ENCODE results near the gene ZNF827. TPM values are rescaled to one million over a fixed set of nuclear protein-coding genes. Genes with fewer than 3 reads are reported as not detected.

Gene ZNF827
- total RNA-seq, 1 donor from 2014 or later = 9.4 TPM

DNA sequence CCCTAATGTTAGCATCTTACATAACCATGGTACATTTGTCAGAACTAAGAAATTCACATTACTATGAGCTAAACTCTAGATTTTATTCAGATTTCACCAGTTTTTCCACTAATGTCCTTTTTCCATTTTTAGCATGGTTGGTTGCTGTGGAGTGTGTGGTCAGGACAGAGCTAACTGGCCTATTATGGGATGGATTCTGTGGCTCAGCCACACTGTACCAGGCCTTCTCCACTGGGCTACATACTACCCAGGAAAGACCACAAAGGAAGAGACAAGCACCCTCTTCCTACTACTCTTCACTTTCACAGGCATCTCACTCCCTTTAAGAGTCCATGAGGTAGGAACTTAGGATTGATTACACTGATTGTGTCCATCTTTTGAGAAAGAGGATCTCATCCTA, 67.4 kb downstream of the ZNF827 start:
- H3K9ac ChIP-seq (ENCODE audit: low read depth in 1 of 3, low read length in 3 of 3) = no peak overlapping the region
- no peaks in the 10 kb centered on the region for H3K36me3 ChIP-seq (ENCODE audit: control insufficient read depth in 3 of 3, insufficient read depth in 3 of 3, low read length in 3 of 3)
- peaks cover 6 to 11% (median 8%) of the 10 kb centered on the region in 3 donors for H3K4me1 ChIP-seq (ENCODE audit: control insufficient read depth in 3 of 3, insufficient read depth in 3 of 3, low read length in 3 of 3)
- H3K4me3 ChIP-seq (ENCODE audit: low read length in 3 of 3) = no peak overlapping the region
- no peaks in the 10 kb centered on the region for H3K9me3 ChIP-seq (ENCODE audit: control insufficient read depth in 3 of 3, low read length in 3 of 3)
- H3K27me3 ChIP-seq (ENCODE audit: control insufficient read depth in 3 of 3, insufficient read depth in 3 of 3, low read length in 3 of 3) = no peaks in the 10 kb centered on the region
- no peak overlapping the region for H3K27ac ChIP-seq (ENCODE audit: low read depth, low read length)

DNA sequence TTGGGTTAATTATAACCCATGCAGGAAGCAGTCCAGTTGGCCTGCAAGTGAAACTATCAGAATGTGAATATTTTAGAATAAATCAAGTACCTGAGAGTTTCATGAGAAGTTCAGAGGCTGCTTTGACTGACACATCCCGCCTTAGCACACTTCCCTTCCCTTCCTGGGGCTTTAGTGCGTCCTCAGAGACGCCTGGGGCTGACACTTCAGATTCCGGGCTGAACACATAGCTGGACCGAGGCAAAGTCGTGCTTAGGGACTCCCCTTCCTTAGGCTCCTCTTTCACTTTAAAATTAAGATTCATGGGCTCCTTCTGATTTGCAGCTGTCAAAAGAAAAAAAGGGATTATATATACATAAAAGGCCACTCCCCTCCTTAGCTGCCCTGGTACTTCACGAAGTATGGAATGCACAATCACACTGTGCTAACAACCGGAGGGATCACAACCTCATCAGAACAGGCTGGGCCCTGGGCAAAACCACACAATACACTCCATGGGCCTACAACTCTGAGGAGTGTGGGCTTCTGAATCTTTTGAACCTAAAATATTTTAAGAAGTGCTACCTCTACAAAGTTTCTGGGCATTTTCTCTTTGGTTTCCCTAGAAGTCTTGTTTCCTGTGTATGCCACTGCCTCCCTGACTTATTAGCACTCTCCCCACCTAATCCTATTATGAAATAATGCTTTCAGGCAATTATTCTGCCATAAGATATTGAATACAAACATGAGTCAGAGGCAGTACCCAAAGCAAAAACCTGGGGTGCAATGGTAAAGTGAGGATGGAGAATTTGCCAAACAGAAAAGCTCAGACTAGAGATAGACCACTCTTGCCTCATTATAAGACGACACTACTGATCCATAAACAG, 68.2 kb downstream of the ZNF827 start:
- peak overlapping the region; percentile 13 to 32 (median 23) for H3K4me3 ChIP-seq (ENCODE audit: low read length in 3 of 3)
- H3K27ac ChIP-seq (ENCODE audit: low read depth, low read length) = peak overlapping the region; percentile 43

DNA sequence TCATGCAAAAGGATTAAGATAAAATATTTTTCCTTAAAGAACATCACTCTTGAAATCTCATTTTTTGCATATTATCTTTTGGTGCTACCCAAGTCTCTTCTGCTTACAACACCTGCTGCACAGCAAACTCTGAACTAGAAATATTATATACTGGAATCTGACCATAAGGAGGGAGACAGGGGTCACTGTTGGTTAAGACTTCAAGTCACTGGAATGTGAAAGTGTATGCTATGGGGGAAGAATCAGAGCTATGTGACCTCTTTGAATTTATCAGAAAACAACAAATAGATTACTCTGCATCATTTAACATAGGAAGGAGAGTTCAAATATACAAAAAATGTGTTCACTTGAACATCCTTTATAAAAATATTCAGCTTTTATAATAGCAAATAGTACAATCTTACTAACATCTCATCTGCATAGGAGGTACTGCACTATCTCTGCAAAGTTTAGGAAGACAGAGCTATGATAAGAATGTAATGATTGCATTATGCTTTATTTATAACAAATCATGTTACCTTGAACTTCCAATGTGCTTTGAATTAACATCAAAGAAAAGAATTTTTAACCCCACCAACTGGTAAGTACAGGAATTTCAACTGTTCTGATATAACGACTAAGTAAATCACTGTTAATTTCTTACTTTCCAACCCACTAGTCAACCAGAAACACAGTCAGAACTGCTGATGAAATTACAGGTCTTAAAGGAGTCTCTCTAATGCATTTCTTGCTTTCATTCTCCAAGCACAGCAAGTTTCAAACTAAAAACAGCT, 69.8 kb downstream of the ZNF827 start:
- H3K9ac ChIP-seq (ENCODE audit: low read depth in 1 of 3, low read length in 3 of 3) = no peak overlapping the region

More for the DNA sequence above, 68.2 kb downstream of the ZNF827 start:
- H3K9me3 ChIP-seq (ENCODE audit: control insufficient read depth in 3 of 3, low read length in 3 of 3) = no peaks in the 10 kb centered on the region
- no peaks in the 10 kb centered on the region for H3K27me3 ChIP-seq (ENCODE audit: control insufficient read depth in 3 of 3, insufficient read depth in 3 of 3, low read length in 3 of 3)
- H3K4me1 ChIP-seq (ENCODE audit: control insufficient read depth in 3 of 3, insufficient read depth in 3 of 3, low read length in 3 of 3) = peaks cover 13 to 16% (median 16%) of the 10 kb centered on the region in 3 donors
- H3K36me3 ChIP-seq (ENCODE audit: control insufficient read depth in 3 of 3, insufficient read depth in 3 of 3, low read length in 3 of 3) = no peaks in the 10 kb centered on the region
- H3K9ac ChIP-seq (ENCODE audit: low read depth in 1 of 3, low read length in 3 of 3) = peak overlapping the region in 2 of 3 donors; percentile 27 to 58

DNA sequence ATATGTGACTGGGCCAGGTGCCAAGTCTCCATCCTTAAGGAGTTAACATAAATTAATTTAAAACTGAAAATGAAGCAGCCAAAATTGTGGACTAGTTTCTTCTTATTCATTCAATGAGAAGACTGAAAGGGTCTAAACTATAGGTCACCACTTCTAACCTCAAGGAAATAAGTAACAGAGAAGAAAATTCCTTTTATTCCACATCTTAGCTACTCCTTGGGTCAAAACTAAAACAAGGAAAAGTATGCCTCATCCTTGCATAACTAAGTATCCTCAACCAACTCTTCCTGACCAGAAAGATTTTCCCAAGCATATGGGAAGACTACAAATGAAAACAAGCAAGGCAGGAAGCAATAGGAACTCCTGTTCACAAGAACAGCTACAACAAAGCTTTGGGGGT, 71.2 kb downstream of the ZNF827 start:
- Histone ChIP-seq H3K9ac (ENCODE audit: low read depth in 1 of 3, low read length in 3 of 3) (no peak overlapping the region), H3K9me3 (ENCODE audit: control insufficient read depth in 3 of 3, low read length in 3 of 3) (no peaks in the 10 kb centered on the region), H3K27me3 (ENCODE audit: control insufficient read depth in 3 of 3, insufficient read depth in 3 of 3, low read length in 3 of 3) (no peaks in the 10 kb centered on the region), H3K27ac (ENCODE audit: low read depth, low read length) (no peak overlapping the region), H3K4me1 (ENCODE audit: control insufficient read depth in 3 of 3, insufficient read depth in 3 of 3, low read length in 3 of 3) (peaks cover 16 to 18% (median 18%) of the 10 kb centered on the region in 3 donors), H3K36me3 (ENCODE audit: control insufficient read depth in 3 of 3, insufficient read depth in 3 of 3, low read length in 3 of 3) (no peaks in the 10 kb centered on the region), H3K4me3 (ENCODE audit: low read length in 3 of 3) (no peak overlapping the region)

More for the DNA sequence above, 69.8 kb downstream of the ZNF827 start:
- Histone ChIP-seq H3K4me1 (ENCODE audit: control insufficient read depth in 3 of 3, insufficient read depth in 3 of 3, low read length in 3 of 3) (peaks cover 16 to 18% (median 18%) of the 10 kb centered on the region in 3 donors), H3K4me3 (ENCODE audit: low read length in 3 of 3) (no peak overlapping the region), H3K27me3 (ENCODE audit: control insufficient read depth in 3 of 3, insufficient read depth in 3 of 3, low read length in 3 of 3) (no peaks in the 10 kb centered on the region), H3K27ac (ENCODE audit: low read depth, low read length) (no peak overlapping the region), H3K36me3 (ENCODE audit: control insufficient read depth in 3 of 3, insufficient read depth in 3 of 3, low read length in 3 of 3) (no peaks in the 10 kb centered on the region), H3K9me3 (ENCODE audit: control insufficient read depth in 3 of 3, low read length in 3 of 3) (no peaks in the 10 kb centered on the region)

DNA sequence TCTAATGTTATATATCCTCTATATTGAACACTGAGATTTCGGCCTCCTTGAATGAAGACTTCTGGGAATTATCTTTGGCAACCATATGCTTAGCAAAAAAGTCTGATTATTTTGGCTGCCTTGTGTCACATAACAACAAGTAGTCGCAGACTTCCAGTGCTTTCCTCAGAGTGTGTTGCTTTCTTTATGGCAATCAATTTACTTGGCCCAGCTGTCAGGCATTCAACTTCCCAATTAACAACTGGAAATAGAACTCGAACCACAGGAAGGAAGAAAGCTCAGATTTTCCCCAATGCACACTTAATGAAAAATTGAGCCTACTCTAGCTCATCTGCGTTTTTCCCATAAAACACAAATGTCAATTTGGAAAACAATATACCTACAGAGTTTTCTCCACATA, 71.6 kb downstream of the ZNF827 start:
- Histone ChIP-seq H3K4me3 (ENCODE audit: low read length in 3 of 3) (no peak overlapping the region), H3K27me3 (ENCODE audit: control insufficient read depth in 3 of 3, insufficient read depth in 3 of 3, low read length in 3 of 3) (no peaks in the 10 kb centered on the region), H3K9me3 (ENCODE audit: control insufficient read depth in 3 of 3, low read length in 3 of 3) (no peaks in the 10 kb centered on the region), H3K4me1 (ENCODE audit: control insufficient read depth in 3 of 3, insufficient read depth in 3 of 3, low read length in 3 of 3) (peaks cover 16 to 18% (median 18%) of the 10 kb centered on the region in 3 donors), H3K27ac (ENCODE audit: low read depth, low read length) (no peak overlapping the region), H3K9ac (ENCODE audit: low read depth in 1 of 3, low read length in 3 of 3) (no peak overlapping the region), H3K36me3 (ENCODE audit: control insufficient read depth in 3 of 3, insufficient read depth in 3 of 3, low read length in 3 of 3) (no peaks in the 10 kb centered on the region)

DNA sequence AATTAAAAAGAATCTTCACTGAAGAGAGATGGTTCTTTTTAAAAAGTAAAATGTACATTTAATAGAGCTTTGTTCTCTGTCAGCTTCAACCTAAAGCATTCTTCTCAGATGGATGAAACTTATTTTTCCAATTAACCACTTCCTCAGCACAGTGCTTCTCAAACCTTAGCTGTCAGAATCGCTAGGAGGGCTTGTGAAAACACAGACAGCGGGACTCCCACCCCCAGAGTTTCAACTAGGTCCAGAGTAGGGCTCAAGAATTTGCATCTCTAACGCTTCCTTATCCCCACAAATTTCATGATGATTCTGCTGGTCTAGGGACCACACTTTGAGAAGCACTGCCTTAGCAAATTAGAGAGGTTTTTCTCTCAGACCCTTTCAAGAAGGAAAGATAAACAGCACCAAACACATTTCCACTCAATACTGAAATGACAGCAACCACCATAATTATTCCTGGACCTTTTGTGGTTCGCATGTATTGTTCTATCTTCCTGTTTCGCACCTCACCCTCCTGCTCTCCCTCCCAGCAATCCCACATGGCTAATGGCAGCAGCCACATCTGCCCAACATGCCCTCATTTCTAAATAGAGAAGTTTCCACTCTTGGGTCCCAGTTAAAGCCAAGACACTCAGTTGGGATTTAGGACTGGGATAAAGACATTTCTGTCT, 73.2 kb downstream of the ZNF827 start:
- H3K9ac ChIP-seq (ENCODE audit: low read depth in 1 of 3, low read length in 3 of 3) = no peak overlapping the region
- no peak overlapping the region for H3K27ac ChIP-seq (ENCODE audit: low read depth, low read length)
- peaks cover 16 to 18% (median 17%) of the 10 kb centered on the region in 3 donors for H3K4me1 ChIP-seq (ENCODE audit: control insufficient read depth in 3 of 3, insufficient read depth in 3 of 3, low read length in 3 of 3)
- H3K27me3 ChIP-seq (ENCODE audit: control insufficient read depth in 3 of 3, insufficient read depth in 3 of 3, low read length in 3 of 3) = no peaks in the 10 kb centered on the region
- H3K36me3 ChIP-seq (ENCODE audit: control insufficient read depth in 3 of 3, insufficient read depth in 3 of 3, low read length in 3 of 3) = no peaks in the 10 kb centered on the region
- no peaks in the 10 kb centered on the region for H3K9me3 ChIP-seq (ENCODE audit: control insufficient read depth in 3 of 3, low read length in 3 of 3)
- no peak overlapping the region for H3K4me3 ChIP-seq (ENCODE audit: low read length in 3 of 3)

DNA sequence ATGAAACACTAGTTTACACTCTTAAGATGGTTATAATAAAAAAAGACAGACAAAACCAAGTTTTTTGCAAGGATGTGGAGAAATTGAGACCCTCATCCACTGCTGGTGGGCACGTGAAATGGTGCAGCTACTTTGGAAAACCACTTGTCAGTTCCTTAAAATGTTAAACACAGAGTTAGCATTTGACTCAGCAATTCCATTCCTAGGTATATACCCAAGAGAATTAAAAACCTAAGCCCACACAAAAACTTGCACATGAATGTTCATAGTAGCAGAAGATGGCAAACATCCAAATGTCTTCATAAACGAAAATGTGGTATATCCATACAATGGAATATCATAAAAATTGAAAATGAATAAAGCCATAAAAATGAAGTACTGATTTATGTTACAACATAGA, 75.4 kb downstream of the ZNF827 start:
- Histone ChIP-seq H3K36me3 (ENCODE audit: control insufficient read depth in 3 of 3, insufficient read depth in 3 of 3, low read length in 3 of 3) (peaks cover 0 to 6% (median 0%) of the 10 kb centered on the region in 3 donors), H3K27ac (ENCODE audit: low read depth, low read length) (no peak overlapping the region), H3K9me3 (ENCODE audit: control insufficient read depth in 3 of 3, low read length in 3 of 3) (no peaks in the 10 kb centered on the region), H3K4me1 (ENCODE audit: control insufficient read depth in 3 of 3, insufficient read depth in 3 of 3, low read length in 3 of 3) (peaks cover 10 to 13% (median 10%) of the 10 kb centered on the region in 3 donors), H3K4me3 (ENCODE audit: low read length in 3 of 3) (no peak overlapping the region), H3K27me3 (ENCODE audit: control insufficient read depth in 3 of 3, insufficient read depth in 3 of 3, low read length in 3 of 3) (no peaks in the 10 kb centered on the region), H3K9ac (ENCODE audit: low read depth in 1 of 3, low read length in 3 of 3) (no peak overlapping the region)

DNA sequence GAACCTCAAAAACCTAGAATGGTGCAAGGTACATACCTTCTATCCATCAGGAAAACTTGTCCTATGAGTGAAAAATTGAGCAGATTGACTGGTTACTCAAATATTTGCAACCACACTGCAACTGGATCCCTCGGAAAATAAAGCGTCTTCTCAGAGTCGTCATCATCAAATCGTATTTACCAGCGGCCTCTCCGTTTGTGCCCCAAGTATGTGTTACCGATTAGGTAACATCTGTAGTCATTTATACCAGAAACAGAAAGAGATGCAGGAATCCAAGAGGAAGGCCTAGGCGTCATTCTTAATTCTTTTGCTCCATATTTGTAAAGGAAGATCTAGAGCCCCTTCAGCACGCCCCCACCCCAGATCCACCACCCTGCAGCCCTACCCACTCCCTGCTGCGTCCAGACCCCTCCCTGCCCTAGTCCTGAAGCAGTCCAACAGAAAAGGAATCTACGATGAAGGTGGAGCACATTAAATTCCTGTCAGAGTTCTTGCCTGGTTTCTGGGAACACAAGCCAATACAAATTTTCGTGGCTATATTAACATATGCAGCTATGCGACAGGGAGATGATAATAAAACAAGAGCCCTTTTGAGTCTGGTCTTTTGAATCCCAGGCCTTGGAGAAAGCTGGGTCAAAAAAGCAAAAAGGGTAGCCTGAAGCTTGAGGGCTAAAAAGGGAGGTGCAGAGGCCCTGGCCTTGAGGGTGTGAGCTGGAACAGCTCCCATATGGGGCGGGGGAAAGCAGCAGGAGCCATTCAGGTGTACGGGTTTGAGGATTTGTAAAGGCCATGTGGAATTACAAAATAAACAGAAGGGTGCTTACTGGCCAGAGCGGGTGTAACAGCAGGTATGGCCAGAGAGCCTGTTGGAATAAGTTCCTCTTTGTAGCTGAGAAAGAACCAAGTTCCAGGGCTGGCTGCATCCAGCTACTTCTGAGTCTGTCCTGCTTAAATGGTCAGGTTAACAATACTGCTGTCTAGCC, 77.0 kb downstream of the ZNF827 start:
- H3K36me3 ChIP-seq (ENCODE audit: control insufficient read depth in 3 of 3, insufficient read depth in 3 of 3, low read length in 3 of 3) = peaks cover 0 to 6% (median 0%) of the 10 kb centered on the region in 3 donors
- H3K4me3 ChIP-seq (ENCODE audit: low read length in 3 of 3) = no peak overlapping the region
- H3K27ac ChIP-seq (ENCODE audit: low read depth, low read length) = no peak overlapping the region
- no peaks in the 10 kb centered on the region for H3K27me3 ChIP-seq (ENCODE audit: control insufficient read depth in 3 of 3, insufficient read depth in 3 of 3, low read length in 3 of 3)
- H3K9ac ChIP-seq (ENCODE audit: low read depth in 1 of 3, low read length in 3 of 3) = no peak overlapping the region
- H3K9me3 ChIP-seq (ENCODE audit: control insufficient read depth in 3 of 3, low read length in 3 of 3) = no peaks in the 10 kb centered on the region
- H3K4me1 ChIP-seq (ENCODE audit: control insufficient read depth in 3 of 3, insufficient read depth in 3 of 3, low read length in 3 of 3) = peaks cover 8 to 13% (median 10%) of the 10 kb centered on the region in 3 donors

DNA sequence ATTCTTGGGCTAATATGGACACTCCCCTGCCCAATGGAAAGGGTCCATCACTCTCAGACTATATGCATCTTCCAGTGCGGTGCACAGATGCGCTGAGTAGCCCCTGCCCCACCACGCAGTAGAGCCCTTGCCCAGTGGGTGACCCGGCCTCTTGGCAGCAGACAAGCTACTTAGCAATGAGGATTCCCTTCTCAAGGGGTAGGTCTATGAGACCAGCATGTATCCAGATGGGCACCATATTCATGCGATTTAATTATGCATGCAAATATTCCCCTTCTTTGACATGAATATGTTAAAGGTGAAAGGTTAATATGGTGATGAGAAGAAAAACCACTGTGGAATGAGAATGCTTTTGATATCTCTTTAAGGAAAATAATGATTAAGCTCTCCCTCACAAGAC, 77.7 kb downstream of the ZNF827 start:
- H3K36me3 ChIP-seq (ENCODE audit: control insufficient read depth in 3 of 3, insufficient read depth in 3 of 3, low read length in 3 of 3) = peaks cover 0 to 6% (median 0%) of the 10 kb centered on the region in 3 donors

More for the DNA sequence above, 77.7 kb downstream of the ZNF827 start:
- no peak overlapping the region for H3K4me3 ChIP-seq (ENCODE audit: low read length in 3 of 3)
- H3K9me3 ChIP-seq (ENCODE audit: control insufficient read depth in 3 of 3, low read length in 3 of 3) = no peaks in the 10 kb centered on the region
- H3K27me3 ChIP-seq (ENCODE audit: control insufficient read depth in 3 of 3, insufficient read depth in 3 of 3, low read length in 3 of 3) = no peaks in the 10 kb centered on the region
- no peak overlapping the region for H3K27ac ChIP-seq (ENCODE audit: low read depth, low read length)
- H3K9ac ChIP-seq (ENCODE audit: low read depth in 1 of 3, low read length in 3 of 3) = no peak overlapping the region
- peaks cover 7 to 8% (median 7%) of the 10 kb centered on the region in 3 donors for H3K4me1 ChIP-seq (ENCODE audit: control insufficient read depth in 3 of 3, insufficient read depth in 3 of 3, low read length in 3 of 3)

Measured in skeletal muscle tissue (tissue), 4 donors.